ENCODE results near the gene C9.
"Not testable (repeated sequence)": the region's sequence is repeated elsewhere in the genome, so short reads cannot be mapped to it uniquely, and the experiment has no call there.

C9 gene

DNA sequence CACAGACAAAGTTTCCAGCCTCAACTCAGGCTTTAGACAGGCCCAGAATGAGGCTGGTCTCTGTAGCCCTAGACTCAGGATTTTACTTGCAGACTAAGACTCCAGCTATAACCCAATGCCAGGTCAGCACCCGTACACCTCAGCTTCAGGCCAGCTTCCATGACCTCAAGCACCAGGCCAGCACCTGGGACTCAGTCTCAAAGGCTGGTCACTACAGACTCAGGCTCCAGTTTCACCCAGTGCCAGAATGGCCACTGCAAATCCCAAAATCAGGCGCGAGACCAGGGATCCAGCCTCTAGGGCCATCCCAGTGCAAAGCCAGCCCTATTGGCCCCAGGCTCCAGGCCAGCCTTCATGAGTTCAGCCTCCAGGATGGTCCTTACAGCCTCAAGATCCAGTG lies 44.9 kb downstream of the C9 start:
- no peak for DNase-seq

DNA sequence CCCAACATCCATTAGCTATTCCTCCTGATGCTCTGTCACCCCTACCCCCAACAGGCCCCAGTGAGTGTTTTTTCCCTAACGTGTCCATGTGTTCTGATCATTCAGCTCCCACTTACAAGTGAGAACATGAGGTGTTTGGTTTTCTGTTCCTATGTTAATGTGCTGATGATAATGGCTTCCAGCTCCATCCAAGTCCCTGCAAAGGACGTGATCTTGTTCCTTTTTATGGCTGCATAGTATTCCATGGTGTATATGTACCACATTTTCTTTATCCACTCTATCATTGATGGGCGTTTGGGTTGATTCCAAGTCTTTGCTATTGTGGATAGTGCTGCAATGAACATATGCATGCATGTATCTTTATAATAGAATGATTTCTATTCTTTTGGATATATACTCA lies 47.8 kb downstream of the C9 start:
- DNase-seq: not testable (repeated sequence)

DNA sequence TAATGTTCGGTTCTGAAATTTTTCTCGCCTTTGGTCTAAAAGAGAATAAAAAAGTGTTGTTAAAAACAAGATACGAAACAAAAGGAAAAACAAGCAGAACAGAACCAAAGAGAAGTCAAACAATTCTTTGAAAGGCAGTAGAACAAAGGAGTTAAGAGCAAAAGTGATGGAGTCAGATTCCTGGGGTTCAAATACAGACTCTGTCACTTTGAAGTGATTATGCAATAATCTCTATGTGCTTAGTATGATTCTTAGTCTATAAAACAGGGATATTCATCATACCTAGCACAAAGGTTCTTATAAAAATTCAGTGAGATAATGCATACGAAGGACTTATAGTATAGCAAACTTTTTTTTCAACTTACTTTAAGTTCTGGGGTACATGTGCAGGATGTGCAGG lies 48.3 kb downstream of the C9 start:
- DNase-seq: no peak

DNA sequence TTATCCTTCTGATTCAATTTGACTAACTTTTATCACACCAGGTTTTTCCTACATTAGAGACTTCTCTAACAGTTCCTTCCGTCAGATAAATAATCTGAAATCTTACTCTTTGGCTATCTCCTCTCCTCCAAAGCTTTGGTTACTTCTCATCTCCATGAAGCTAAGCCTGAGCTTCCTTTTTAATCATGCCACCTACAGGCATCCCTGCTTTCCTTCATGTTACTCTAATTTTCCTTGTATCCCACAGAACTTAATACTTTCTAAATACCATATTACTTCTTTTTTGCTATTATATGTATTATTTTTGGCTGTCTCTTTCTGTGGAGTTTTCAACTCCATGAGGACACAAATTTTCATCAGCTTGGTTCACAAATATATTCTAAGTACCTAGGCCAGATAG lies 49.7 kb downstream of the C9 start:
- DNase-seq: no peak

DNA sequence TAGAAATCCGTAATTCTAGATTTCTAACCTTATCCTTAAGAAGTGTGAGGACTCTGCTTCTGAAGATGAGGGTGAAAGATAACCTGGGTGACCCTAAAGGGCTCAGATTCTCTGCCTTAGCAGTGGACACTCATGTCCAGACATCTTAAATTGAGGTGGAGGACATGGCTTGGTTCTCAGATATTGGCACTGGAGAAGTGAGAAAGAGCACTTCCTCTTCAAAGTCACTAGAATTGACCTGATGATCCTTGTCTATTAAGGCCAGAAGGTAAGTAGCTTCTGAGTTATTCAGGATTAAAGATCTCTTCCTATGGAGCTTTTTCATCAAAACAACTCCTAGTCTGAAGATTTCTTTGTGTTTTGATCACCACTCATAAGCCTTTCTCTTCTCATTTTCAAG lies 54.8 kb downstream of the C9 start:
- DNase-seq: no peak

DNA sequence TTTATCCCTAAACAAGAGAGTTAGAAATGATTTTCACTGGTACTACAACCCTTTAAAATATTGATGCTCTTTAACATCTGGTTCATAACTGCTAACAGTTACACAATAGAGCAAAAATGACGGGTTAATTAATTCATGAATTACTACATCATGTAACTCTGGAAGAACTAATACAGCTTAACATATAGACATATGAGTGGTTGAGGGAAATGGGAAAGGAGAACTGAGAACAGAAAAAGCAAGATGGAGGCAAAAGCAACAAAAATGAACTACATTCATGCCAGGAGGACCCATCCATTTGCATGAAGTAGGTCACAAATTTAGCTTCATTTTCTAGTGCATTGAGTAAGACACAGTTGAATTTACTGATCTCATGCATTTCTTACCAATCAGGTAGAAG lies 61.8 kb downstream of the C9 start:
- DNase-seq: no peak

DNA sequence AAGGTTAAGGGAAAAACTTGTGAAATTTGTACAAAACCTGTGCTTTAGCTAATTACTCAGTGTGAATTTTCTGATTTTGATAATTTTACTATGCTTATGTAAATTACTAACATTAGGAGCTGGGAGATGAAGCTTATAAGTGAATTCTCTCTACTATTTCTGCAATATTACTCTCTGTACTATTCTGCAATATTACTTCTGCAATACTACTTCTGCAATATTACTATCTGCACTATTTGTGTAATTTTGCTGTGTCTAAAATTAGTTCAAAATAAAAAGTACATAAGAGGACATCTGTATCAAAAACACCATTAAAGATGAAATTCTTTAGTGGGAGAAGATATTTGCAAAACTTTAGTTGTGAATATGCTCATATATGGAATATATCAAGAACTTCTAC lies 62.9 kb downstream of the C9 start:
- DNase-seq: no peak

DNA sequence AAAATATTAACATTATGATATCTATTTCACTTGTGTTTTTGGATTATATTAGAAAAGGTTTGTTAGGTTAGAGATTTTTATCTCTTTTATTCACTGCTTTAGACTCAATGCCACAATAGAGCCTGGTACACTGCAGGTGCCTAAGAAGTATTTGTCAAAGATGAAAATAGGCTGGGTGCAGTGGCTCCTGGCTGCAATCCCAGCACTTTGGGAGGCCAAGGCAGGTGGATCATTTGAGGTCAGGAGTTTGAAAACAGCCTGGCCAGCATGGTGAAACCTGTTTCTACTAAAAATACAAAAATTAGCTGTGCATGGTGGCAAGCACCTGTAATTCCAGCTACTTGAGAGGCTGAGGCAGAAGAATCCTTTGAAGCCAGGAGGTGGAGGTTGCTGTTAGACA lies 64.3 kb downstream of the C9 start:
- no peak for DNase-seq

DNA sequence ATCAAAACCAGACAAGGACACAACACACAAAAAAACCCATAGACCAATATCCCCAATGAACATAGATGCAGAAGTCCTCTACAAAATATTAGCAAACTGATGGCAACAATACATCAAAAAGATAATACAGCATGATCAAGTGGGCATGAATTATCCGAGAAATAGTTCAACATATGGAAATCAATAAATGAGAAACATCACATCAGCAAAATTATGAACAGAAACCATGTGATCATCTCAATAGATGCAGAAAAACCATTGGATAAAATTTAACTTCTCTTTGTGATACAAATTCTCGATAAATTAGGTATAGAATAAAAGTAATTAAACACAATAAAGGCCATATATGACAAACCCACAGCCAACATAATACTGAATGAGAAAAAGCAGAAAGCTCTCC lies 69.6 kb downstream of the C9 start:
- DNase-seq: no peak

DNA sequence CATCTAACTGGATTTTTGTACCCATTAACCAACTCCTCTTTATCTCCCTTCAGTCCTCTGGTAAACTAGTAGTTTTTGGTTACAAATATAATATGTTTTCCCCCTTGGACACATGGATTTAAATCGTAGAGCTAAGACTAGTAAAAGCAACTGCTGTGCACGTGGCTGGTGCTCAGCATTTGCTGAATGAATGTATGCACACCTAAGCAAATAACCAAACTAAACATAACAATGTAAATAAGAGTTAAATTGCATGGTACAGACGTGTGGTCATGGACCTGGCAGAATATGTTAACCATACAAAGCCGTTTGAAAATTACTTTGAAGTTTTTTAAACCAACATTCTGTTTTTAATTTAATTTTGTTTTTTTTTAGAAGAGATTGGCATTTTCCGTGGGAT lies 79.7 kb downstream of the C9 start:
- DNase-seq: no peak

DNA sequence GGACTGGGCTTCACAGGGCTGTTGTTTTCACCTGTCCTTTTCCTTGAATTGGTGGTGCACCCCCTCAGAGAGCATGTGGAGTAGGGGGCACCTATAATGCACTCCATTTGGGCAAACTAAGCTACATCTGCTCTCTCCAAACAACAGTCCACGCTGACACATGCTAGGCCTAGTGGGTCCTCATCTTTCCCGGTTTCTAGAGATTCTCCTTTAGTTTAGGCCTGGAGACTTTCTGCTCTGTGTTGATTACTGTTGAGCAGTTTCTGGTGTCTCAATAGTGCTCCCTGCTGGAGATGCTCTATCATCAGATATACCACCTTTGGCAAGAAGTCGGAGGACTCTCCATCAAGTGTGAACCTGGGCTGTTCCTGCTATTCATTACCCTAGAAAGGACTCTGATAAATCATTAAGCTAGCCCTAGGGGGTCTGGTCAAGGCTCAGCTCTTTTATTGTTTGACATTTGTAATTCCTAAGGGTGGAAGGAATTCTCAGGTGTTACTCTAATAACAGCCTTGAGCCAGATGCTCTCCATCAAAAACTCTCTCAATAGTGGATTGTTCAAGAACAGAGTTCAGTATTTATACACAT lies 81.0 kb downstream of the C9 start:
- peak in 8 of 14 donors; percentile 2 to 34 (median 18) for DNase-seq

DNA sequence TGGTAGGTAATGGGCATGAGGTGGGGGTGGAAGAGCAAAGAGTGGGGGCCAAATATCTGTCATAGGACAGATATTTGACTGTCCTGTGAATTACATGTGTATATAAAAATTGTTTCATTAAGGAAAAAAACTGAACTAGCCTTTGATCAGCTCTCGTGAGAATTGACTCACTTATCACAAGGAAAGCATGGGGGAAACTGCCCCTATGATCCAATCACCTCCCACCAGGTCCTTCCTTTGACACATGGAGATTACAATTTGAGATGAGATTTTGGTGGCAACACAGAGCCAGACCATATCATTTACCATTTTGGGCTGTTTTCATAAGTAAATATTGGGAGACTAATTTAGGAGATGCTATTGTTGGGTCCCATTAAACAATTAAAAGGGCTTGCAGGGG lies 81.7 kb downstream of the C9 start:
- DNase-seq: no peak

DNA sequence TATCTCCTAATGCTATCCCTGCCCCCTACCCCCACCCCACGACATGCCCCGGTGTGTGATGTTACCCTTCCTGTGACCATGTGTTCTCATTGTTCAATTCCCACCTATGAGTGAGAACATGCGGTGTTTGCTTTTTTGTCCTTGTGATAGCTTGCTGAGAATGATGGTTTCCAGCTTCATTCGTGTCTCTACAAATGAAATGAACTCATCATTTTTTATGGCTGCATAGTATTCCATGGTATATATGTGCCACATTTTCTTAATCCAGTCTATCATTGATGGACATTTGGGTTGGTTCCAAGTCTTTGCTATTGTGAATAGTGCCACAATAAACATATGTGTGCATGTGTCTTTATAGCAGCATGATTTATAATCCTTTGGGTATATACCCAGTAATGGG lies 88.4 kb downstream of the C9 start:
- not testable (repeated sequence) for DNase-seq

DNA sequence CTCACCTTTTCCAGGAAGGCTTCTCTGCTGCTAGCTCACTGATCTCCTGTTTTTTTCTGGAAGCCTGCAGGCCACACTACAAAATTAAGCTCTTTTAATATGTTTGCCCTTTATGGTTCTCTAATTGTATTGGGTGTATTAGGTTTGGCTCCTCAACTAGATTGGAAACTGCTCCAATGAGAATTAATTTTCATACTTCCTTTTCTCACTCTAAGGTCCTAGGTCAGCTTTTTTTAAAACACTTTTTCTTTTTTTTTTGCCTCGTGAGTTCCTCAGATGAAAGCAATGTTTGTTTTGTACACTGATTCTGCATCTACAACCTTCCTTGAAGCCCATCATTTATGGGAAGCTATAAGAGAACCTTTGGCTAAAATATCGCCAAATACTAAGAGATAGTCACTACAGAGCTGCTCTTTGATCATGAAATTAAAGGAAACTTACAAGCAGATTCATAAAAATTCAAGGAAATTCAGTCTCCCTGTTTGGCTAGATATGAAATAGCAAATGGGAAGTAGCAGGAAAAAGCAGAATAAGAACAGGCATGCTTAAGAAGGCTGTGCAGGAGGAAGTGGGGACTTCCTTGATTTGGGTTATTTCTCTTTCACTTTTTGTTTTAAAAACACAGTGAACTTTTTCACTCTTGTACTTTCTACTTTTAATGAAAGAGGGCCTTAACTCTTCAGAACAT lies 89.8 kb downstream of the C9 start:
- DNase-seq: no peak

DNA sequence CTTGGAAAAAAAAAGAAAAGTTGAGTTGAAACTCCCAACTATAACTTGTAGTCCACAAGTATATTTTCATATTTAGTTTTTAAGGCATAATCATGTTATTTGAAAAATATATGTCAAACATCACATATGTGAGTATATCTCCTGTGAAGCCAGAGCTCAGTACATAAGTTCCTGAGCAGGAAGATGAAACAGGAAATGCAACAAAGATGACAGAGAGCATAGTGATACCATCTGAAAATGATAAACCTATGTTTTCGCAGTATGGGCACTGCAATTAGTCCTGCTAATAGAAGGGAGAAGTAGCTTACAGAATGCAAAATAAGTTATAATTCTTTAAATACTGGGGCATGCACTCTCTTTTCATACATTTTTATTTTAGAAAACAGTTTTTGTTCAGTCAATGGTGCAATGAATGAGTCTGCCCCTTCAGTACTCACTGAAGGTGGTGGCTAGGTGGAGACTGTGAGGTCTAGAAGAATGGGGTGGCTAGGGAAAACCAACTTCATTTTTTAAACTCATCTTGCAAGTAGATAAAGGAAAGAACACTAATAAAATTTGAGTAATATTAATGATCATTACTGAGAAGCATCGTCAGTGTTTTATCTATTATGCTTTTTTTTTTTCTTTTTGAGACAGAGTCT lies 90.9 kb downstream of the C9 start:
- DNase-seq: no peak

DNA sequence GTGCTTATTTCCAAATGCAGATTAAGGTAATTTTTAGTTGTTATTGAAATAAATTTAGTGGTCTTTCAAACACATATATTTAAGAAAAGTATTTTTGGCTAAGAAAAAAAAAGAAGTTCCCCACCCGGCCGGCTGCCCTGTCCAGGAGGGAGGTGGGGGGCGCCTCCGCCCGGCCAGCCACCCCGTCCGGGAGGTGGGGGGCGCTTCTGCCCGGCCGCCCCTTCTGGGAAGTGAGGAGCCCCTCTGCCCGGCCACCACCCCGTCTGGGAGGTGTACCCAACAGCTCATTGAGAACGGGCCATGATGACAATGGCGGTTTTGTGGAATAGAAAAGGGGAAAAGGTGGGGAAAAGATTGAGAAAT lies 91.4 kb downstream of the C9 start:
- peak in 1 of 14 donors; percentile 2 for DNase-seq

DNA sequence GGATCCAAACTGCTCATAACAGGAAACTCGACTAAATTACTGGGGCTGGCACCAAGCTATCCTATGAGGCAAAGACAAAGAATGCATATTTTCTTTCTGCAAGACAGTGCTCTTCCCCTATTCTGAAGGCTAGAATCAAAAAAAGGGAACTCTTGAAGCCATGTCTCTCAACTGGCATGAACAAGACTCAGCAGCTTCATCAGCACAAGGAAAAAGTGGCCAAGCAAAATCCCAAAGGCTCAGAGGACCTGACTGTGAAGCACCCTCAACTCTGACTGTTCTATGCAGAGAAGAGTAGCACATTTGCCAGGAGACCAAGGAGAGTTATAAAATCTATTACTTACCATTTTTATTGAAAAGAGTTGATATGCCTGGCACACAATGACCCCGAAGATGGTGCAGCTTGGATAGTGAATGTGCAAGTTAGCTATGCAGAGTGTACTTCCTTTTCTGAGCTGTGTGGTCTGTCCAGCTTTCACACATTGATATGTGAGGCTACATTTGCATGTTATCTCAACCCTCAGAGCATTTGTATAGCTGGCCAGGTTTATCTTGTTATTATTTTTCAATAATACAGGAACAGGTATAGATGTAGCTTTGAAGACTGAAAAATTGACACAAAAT lies 94.0 kb downstream of the C9 start:
- no peak for DNase-seq

DNA sequence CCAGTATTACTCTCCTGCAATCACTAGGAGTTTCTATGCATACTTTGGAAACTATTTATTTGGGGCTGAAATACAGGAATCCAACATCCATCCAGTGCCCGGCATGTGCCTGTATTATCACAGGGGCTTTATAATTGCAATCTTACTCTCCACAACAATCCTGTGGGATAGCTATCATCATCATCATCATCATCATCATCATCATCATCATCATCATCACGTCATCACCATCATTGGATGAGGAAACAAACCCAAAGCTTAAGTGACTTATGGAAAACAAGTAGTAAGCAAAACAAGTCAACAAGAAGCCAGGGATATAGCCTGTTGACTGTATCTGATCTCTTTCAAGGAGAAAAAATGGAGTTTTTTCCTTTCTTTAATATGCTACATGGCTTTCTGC lies 97.1 kb downstream of the C9 start:
- DNase-seq: no peak

DNA sequence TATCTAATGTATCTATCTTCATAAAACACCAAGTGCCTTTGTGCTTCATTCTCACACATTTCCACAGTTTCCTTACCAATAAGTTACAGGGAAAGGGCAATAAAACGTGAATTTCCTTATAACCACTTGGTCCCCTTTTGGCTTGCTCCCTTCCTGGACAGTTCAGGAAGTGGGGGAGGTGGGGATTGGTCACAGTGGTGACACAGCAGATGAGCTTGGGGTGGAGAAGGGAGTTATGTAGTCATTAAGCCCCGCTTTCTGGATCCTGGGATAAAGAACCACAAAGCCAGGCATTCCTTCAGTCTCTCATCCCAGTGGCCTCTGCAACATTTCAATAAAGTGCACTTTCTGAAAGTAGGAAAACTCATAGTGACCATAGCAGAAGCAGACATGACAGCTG lies 97.9 kb downstream of the C9 start:
- DNase-seq: no peak

DNA sequence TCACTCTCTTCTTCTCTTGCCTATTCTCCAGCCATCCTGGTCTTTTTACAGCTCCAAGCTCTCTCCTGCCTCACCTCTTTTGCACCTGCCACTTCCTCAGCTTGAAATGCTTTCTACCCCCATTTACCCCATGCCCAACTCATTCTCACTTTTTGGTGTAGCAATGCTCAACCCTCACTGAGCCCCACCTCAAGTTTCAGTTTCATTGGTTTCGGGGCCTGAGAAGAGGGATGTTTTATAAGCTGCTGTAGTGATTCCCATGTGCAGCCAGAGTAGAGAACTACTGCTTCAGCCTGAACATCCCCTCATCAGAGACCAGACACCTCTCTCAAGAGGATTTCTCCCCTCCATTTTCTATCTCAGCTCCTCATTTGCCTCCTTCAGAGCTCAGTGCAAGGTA lies 99.8 kb downstream of the C9 start:
- DNase-seq: no peak

DNA sequence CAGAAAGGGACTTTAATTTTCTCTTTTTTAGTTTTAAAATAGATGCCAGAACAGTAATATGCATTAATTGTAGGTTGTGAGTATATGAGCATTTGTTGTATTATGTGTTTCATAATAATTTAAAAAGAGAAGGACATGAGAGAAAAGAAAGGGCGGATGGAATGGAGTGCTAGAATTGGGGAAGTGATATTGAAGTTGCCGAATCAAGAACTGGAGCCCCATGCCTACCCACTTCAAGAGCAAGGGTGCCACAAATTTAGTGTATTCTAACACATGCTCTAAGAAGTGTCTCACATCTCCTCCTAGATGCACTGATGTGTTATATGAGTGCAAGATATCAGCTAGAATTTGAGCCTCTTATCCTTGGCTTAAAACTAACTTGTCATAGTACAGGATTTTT lies 101.3 kb downstream of the C9 start:
- DNase-seq: no peak

DNA sequence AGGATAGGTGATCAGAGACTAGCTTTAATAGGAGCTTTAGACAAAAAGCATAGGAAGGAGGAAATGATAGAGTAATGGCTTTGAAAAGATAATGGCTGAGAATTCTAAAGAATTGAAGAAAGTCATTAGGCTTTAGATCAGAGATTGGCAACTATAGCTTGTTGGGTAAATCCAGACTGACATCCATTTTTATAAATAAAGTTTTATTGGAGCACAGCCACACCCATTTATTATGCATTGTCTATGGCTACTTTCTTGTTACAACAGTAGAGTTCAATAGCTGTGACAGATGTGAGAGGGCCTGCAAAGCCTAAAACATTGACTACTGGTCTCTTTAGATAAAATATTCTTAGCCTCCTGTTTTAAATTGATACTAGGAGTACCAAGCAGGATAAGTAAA lies 104.2 kb downstream of the C9 start:
- DNase-seq: no peak

DNA sequence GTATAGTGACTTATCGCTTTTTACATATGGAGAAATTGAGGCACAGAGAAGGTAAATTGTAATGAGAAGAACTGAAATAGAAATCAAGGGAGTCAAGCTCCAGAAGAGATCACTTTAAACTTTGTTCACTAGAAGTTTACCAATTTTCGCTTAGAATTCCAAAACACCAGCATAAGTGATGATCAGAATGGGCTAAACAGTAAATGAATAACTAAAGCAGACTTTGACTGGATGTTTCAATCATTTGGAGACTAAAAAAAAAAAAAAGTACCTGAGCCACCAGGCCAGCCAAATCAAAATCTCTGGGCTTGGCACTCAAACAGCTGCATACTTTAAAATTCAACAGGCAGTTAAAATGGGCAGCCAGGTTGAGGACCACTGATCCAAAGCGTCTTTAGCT lies 106.7 kb downstream of the C9 start:
- no peak for DNase-seq
